ENCODE results near the gene MLXIP.

GRCh38 chr12:122076743-122077495 is 1.6 kb upstream of the MLXIP start:
- TF ChIP-seq TCF7L2 (IDR thresholded peaks at IDR 0.05; ENCODE audit: low read depth, low read length) = no peak
- TF ChIP-seq, protein P1, sequence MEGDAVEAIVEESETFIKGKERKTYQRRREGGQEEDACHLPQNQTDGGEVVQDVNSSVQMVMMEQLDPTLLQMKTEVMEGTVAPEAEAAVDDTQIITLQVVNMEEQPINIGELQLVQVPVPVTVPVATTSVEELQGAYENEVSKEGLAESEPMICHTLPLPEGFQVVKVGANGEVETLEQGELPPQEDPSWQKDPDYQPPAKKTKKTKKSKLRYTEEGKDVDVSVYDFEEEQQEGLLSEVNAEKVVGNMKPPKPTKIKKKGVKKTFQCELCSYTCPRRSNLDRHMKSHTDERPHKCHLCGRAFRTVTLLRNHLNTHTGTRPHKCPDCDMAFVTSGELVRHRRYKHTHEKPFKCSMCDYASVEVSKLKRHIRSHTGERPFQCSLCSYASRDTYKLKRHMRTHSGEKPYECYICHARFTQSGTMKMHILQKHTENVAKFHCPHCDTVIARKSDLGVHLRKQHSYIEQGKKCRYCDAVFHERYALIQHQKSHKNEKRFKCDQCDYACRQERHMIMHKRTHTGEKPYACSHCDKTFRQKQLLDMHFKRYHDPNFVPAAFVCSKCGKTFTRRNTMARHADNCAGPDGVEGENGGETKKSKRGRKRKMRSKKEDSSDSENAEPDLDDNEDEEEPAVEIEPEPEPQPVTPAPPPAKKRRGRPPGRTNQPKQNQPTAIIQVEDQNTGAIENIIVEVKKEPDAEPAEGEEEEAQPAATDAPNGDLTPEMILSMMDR (IDR thresholded peaks at IDR 0.05) = no peak

Data from Panc1 (cell line).